Measurements from ENCODE around the gene LPAR3.

LPAR3 gene

DNA sequence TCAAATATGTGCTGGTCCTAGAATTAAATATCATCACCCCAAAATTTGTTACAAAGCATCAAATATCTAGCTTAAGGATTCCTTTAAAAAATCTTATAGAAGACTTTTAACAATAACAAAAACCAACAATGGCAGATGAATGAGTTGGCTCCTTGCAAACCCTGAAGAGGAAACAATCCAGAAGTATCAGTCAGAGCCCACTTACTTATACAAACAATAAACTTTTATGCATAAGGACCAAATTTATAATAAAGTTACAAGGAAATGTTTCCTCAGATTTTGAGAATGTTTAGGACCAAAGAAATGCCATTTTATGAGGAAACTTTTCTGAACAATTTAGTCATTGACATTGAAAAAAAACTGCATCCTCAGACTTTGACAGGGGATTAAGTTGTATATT is 52.7 kb downstream of the LPAR3 start:
- H4K20me1 ChIP-seq (ENCODE audit: insufficient read depth, low read length): no peaks in the 10 kb centered on the region
- no peaks in the 10 kb centered on the region for H3K9me2 ChIP-seq (replicated peaks; ENCODE audit: insufficient read depth, low read length)
- H3K4me1 ChIP-seq (ENCODE audit: low read length): no peaks in the 10 kb centered on the region
- H3K79me2 ChIP-seq (ENCODE audit: low read length): no peaks in the 10 kb centered on the region
- H3K4me3 ChIP-seq (ENCODE audit: low read length): no peak overlapping the region
- H3K27me3 ChIP-seq (replicated peaks; ENCODE audit: insufficient read depth, low read length): no peaks in the 10 kb centered on the region
- no peak overlapping the region for H3K4me2 ChIP-seq (ENCODE audit: low read depth, low read length)
- no peak overlapping the region for H2AFZ ChIP-seq (ENCODE audit: low read length)
- DNase-seq: no peak
- no peaks in the 10 kb centered on the region for H3F3A ChIP-seq (ENCODE audit: insufficient read depth, low read length)
- TF ChIP-seq, protein P1, sequence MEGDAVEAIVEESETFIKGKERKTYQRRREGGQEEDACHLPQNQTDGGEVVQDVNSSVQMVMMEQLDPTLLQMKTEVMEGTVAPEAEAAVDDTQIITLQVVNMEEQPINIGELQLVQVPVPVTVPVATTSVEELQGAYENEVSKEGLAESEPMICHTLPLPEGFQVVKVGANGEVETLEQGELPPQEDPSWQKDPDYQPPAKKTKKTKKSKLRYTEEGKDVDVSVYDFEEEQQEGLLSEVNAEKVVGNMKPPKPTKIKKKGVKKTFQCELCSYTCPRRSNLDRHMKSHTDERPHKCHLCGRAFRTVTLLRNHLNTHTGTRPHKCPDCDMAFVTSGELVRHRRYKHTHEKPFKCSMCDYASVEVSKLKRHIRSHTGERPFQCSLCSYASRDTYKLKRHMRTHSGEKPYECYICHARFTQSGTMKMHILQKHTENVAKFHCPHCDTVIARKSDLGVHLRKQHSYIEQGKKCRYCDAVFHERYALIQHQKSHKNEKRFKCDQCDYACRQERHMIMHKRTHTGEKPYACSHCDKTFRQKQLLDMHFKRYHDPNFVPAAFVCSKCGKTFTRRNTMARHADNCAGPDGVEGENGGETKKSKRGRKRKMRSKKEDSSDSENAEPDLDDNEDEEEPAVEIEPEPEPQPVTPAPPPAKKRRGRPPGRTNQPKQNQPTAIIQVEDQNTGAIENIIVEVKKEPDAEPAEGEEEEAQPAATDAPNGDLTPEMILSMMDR (IDR thresholded peaks at IDR 0.05; ENCODE audit: low read length): no peak
- TF ChIP-seq EZH2 (optimal IDR thresholded peaks at IDR 0.05; ENCODE audit: low read depth, low read length) (no peak), EZH2phosphoT487 (IDR thresholded peaks at IDR 0.05; ENCODE audit: low read length) (no peak)
- H3K9me3 ChIP-seq (replicated peaks; ENCODE audit: insufficient read depth, low read length): no peaks in the 10 kb centered on the region
- H3K9ac ChIP-seq (ENCODE audit: low read length): no peak overlapping the region
- no peak overlapping the region for H3K27ac ChIP-seq (ENCODE audit: low read length)
- H3K36me3 ChIP-seq (replicated peaks; ENCODE audit: insufficient read depth, low read length): no peaks in the 10 kb centered on the region

- no peaks in the 10 kb centered on the region for H3K9me2 ChIP-seq (replicated peaks; ENCODE audit: insufficient read depth, low read length)
- H3K36me3 ChIP-seq (replicated peaks; ENCODE audit: insufficient read depth, low read length): no peaks in the 10 kb centered on the region
- H4K20me1 ChIP-seq (ENCODE audit: insufficient read depth, low read length): no peaks in the 10 kb centered on the region
- no peaks in the 10 kb centered on the region for H3K27me3 ChIP-seq (replicated peaks; ENCODE audit: insufficient read depth, low read length)
- no peak overlapping the region for H3K27ac ChIP-seq (ENCODE audit: low read length)
- no peak overlapping the region for H3K4me2 ChIP-seq (ENCODE audit: low read depth, low read length)
- no peak for DNase-seq
- H3K79me2 ChIP-seq (ENCODE audit: low read length): no peaks in the 10 kb centered on the region
- H3F3A ChIP-seq (ENCODE audit: insufficient read depth, low read length): no peaks in the 10 kb centered on the region
- no peak overlapping the region for H3K4me3 ChIP-seq (ENCODE audit: low read length)
- no peak overlapping the region for H3K9ac ChIP-seq (ENCODE audit: low read length)
- TF ChIP-seq EZH2phosphoT487 (IDR thresholded peaks at IDR 0.05; ENCODE audit: low read length) (no peak), EZH2 (optimal IDR thresholded peaks at IDR 0.05; ENCODE audit: low read depth, low read length) (no peak)
- TF ChIP-seq, protein P1 (IDR thresholded peaks at IDR 0.05; ENCODE audit: low read length): no peak
- no peaks in the 10 kb centered on the region for H3K4me1 ChIP-seq (ENCODE audit: low read length)
- no peaks in the 10 kb centered on the region for H3K9me3 ChIP-seq (replicated peaks; ENCODE audit: insufficient read depth, low read length)
- H2AFZ ChIP-seq (ENCODE audit: low read length): no peak overlapping the region
These were observed 53.5 kb downstream of the LPAR3 start for GRCh38 chr1:84839544-84839943.

GRCh38 chr1:84836145-84836544 is 56.9 kb downstream of the LPAR3 start:
- H3K4me1 ChIP-seq (ENCODE audit: low read length): no peaks in the 10 kb centered on the region
- no peaks in the 10 kb centered on the region for H3K79me2 ChIP-seq (ENCODE audit: low read length)
- no peak overlapping the region for H3K9ac ChIP-seq (ENCODE audit: low read length)
- H3K4me2 ChIP-seq (ENCODE audit: low read depth, low read length): no peak overlapping the region
- H3K9me2 ChIP-seq (replicated peaks; ENCODE audit: insufficient read depth, low read length): no peaks in the 10 kb centered on the region
- H2AFZ ChIP-seq (ENCODE audit: low read length): no peak overlapping the region
- no peaks in the 10 kb centered on the region for H3K9me3 ChIP-seq (replicated peaks; ENCODE audit: insufficient read depth, low read length)
- H3K36me3 ChIP-seq (replicated peaks; ENCODE audit: insufficient read depth, low read length): no peaks in the 10 kb centered on the region
- TF ChIP-seq EZH2 (optimal IDR thresholded peaks at IDR 0.05; ENCODE audit: low read depth, low read length) (no peak), EZH2phosphoT487 (IDR thresholded peaks at IDR 0.05; ENCODE audit: low read length) (no peak)
- TF ChIP-seq, protein P1 (IDR thresholded peaks at IDR 0.05; ENCODE audit: low read length): no peak
- DNase-seq: no peak
- no peak overlapping the region for H3K27ac ChIP-seq (ENCODE audit: low read length)
- H3K4me3 ChIP-seq (ENCODE audit: low read length): no peak overlapping the region
- H3K27me3 ChIP-seq (replicated peaks; ENCODE audit: insufficient read depth, low read length): no peaks in the 10 kb centered on the region
- no peaks in the 10 kb centered on the region for H4K20me1 ChIP-seq (ENCODE audit: insufficient read depth, low read length)
- no peaks in the 10 kb centered on the region for H3F3A ChIP-seq (ENCODE audit: insufficient read depth, low read length)

Data from MM.1S (cell line).